HG03103 (cell line): ENCODE results near the gene ISLR2.
"Not testable (repeated sequence)": the region's sequence is repeated elsewhere in the genome, so short reads cannot be mapped to it uniquely, and the experiment has no call there.

Experiments
- ATAC-seq: cut with Tn5 transposase; IDR thresholded peaks from one replicate; pipeline ENCODE4 v1.9.1; 2021; ENCODE audit warnings: low read depth; ENCODE audit not compliant: unreplicated experiment

The ISLR2 gene

DNA sequence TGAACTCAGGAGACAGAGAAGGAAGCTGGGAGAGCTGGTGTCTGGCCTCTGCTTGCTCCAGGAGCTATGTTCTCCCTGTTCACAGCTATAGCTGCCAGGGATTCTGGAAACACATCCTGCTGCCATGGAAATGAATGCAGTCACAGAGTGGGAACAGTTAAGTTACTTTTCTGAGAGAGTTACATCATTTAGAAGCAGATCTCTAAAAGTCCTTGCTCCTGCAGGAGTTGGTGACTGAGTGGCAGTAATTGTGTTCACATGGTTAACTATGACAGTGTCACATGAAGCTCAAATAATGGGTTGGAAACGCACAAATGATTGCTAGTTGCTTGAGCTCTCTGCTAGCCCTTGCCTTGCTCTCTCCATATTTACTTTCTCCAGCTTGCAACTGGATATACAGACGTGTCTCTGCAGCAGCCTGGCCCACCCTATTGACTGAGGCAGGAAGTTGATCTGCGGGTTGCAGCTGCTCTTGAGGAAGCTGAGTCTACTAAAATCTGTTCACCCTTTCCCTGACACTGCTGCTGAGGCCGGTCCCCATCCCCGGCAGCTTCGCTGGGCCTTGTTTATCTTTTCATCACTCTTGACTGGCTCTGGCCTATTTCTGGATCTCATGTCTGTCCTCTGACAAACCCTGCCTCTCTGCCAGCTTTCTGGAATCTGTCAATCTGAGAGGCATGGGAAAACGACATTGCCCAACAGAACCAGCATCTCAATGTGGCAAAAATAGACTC is 26.5 kb downstream of the ISLR2 start:
- no peak for ATAC-seq

DNA sequence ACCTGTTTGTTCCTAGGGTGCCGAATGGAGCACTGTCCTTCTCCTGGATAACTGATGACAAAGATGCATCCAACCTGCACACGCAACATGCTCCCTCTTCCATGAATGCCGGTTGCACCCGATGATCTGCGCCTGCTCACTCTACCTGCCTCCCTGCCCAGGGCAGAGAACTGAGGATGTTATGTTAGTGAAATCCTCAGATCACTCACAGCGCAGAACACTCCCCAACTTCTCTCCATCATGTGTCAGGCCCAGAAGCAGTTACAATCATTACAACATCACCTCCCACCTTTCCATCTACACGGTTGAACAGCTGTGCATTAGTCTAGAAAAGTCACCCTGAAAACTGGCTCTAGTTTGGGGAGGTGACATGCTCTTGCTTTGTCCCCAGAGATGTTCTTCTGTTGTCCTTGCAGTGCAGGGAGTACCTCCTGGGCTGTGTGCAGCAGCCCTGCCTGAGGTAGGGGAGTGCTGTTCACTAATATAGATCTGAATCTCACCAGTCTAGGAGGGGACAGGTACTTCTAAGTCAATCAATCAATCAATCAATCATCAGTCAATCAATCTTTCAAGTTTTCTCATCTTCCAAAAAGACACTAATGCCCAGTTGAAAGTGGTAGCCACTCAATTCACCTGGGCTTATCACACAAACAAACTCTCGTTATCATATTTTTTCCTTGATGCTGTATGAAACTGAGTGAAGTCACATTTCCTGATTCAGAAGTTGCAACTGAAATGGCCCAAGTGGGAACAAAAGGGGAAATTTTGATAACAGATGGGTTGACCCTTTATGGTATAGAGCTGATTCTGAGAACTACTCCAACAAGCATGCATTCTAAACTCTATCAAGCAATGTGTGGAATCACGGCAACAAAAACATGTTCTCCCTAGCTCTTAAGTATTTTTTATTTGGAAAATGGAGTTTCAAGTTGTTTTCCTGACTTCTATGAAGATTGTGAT is 27.8 kb downstream of the ISLR2 start:
- no peak for ATAC-seq

DNA sequence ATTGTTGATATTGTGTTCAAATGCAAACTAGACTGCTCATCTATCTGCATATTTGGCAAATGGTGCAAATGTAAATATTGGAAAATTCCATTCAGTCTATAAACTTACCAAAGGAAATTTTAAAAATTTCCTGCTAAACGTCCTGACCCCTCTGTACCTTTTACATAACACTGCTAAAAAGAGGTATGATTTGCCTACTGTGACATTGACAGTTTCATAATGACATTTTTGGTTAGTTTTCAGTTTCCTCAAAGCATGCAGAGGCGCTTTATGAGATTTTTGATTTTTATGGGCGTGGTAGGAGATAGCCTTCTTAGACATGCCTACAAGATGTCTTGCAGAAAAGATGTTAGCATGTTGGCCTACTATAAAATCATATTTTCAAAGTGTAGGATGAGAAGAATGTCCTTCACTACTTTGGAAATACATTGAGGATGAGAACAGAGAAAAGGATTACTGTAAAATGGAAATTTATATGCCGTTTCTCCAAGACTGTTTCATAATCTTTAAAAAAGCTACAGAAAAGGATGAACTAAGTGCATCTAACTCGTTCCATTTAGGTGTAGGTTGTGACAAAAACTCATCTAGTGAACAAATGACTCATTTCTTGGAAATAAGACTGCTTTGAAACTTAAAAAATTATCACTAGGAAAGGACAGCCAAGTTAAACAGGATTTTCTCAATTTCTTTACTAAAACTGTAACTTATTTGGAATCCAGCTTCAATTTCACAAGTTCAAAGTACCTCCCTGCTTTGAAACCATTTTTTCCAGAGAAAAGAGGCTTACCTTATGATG is 28.7 kb downstream of the ISLR2 start:
- ATAC-seq = no peak

DNA sequence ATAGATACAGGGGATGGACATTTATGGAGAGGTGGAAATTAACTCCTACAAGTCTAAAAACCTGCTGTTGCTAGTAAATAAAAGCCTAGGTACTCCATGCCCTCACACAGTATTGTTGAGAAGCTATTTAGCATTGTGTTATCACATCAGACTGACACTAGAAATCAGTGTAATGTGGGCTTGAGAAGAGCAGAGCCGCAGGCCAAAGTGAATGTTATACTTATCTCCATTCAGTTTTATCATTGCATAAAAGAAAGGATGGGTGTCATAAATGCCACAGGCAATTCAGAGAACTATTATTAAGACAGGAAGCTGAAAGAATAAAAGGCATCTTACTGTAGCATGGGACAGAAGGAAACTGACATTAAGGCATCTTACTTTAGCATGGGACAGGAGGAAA is 29.4 kb downstream of the ISLR2 start:
- no peak for ATAC-seq

DNA sequence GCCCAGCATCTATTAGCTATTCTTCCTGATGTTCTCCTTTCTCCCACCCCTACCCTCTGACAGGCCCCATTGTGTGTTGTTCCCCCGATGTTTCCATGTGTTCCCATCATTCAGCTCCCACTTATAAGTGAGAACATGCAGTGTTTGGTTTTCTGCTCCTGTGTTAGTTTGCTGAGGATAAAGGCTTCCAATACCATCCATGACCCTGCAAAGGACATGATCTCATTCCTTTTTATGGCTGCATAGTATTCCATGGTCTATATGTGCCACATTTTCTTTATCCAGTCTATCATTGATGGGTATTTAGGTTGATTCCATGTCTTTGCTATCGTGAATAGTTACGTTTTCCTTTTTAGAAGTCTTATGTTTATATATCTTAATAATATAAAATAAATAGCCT is 30.0 kb downstream of the ISLR2 start:
- ATAC-seq = not testable (repeated sequence)

DNA sequence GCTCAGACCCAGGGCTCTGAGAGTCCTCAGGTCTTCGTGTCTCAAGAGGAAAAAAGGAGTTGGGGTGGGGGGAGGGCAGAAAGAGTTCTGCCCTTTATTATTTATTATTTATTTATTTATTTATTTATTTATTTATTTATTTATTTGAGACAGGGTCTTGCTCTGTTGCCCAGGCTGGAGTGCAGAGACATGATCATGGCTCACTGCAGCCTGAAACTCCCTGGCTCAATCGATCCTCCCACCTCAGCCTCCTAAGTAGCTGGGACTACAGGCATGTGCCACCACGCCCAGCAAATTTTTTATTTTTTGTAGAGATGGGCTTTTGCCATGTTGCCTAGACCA is 31.8 kb downstream of the ISLR2 start:
- not testable (repeated sequence) for ATAC-seq

DNA sequence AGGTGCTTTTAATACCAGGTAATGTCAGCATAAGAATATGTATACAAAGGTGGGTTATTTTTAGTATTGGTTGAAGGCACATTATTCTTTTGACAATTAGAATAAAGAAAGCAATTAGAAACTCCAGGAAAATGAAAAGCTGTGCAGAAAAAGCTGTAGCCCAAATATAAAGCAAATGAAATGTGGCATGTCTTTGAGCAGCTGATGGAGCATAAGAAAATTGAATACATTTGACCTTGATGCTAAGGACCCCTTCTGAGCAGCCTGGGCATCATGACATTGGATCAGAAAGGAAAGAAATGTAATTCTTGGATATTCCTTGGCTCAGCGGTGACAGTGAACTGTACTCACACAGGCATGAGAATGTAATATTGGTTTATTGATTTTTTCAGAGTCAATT is 35.1 kb downstream of the ISLR2 start:
- no peak for ATAC-seq

DNA sequence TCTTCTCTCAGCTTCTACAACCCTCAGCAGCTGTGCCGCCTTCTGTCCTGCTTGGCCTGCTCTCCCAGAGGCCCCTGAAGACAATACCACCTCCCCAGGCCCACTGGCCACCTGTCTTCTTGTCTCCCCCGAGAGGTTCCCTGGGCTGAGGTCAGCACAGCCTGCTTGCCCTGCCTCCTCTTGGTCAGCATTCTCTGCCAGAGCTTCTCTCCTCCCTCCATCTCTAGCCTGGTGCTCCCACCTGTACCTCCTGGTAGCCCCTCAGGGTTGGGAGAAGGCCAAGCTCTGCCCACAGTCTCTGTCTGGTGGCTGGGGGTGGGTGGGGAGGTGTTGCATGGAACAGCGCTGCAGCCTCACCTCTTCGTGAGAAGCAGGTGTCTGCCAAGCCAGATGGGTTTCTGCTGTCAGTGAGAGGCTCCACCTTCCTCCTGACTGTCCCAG is 37.5 kb downstream of the ISLR2 start:
- ATAC-seq = no peak

DNA sequence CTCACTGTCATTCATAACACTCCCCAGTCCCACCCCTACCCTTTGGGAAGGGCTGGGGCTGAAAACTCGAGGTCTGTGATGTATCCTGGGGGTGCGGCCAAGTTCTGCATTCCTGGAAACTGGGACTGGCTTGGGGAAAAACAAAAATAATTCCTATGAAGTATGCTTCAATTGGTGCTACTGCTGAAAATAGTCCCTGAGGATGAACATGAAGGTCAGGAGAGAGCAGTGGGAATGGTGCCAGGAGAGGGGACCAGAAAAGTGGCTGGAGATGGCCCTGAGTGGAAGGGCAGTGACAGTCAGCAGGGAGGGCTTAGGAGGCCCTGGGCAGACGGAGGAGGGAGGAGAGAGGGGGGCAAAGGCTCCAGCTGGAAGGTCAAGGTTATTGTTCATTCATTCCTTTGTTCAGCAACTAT is 38.3 kb downstream of the ISLR2 start:
- ATAC-seq = no peak

DNA sequence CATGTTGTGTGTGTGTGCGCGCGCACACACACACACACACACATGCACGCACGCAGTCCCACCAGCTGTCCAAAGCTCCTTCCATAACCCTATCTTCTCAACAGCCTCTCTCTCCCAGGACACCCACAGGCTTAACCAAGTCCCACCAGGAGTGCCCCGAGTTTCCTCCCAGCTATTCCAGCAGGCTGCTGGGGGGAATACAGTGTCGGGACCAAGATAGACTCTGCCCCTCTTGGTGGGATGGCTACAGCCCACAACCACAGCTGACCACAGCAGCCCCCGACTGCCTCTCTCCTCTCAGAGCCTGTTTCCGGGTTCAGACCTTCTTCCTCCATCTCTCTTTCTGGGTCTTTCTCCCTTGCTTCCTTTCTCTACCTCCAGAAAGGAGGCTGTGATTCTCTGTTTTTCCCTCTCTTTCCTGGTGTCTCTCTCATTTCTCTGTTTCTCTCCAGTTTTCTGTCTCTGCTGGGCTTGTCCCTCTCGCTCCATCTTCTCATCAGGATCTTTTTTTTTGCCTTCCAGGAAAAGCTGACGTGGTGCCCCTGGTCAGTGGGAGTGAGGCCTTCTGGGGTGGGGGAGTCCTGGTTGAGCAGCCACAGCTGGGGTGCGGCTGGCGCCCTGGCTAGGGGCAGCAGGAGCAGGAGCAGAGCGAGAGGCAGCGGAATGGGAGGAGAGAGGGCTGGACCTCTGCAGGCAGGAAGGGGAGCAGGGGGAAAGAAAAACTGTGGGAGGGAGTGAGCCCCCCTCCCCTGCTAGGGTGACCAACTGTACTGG is 39.9 kb downstream of the ISLR2 start:
- ATAC-seq = no peak

DNA sequence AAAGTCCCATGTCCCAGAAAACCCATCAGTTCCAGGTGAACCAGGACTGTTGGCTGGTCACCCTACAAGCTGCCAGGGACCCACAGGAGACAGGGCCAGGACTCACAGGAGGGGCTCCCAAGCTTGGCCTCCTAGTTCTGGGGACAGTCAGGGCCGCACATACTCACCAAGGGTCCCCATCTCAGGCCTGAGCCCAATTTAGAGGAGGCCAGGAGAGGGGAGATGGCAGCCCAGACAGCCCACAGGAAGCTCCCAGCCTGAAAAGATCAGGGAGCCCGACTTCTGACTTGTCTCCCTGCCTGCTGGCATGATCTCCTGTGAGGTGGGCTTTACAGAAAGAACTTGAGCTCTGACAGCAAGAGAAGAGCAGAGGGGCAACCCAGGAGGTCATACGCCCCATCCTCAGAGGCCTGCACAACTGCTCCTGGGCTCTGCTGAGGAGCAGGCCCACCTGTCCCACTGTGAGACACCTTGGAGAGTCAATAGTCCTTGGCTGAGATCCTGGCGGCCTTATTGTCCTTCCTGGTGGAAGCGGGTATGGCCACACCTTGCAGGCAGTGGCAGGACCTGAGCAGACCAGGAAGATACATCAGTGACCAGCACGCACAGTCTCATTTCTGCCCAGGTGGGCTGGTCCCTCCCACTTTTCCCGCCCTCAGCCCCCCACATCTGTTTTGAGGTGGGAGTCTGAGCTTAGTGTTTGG is 40.6 kb downstream of the ISLR2 start:
- ATAC-seq = no peak

DNA sequence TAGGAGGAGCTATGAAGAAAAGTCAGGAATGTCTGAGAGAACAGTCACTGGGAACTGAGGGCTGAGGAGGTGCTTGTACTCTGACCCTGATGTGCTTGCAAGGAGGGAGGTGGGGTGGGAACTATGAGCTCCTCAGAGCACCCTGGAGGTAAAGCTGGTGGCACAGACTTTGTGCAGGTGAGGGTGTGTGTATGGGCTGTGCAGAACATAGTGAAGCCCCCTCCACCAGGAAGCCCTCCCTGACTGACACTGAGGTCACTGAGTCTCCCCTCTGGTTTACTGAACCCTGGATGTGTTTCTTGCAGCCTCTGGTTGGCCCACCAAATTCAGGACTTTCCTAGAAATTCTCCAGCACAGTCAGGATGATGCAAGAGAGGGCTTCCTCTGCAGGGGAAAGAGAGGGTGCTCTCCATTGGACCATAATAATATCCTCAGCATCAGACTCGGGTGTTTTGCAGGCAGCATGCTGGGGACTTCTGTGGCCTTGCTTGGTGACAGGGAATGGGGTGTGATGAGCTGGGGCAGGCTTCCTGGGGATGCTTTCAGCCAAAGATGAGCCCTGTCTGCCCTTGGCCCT is 41.7 kb downstream of the ISLR2 start:
- no peak for ATAC-seq

DNA sequence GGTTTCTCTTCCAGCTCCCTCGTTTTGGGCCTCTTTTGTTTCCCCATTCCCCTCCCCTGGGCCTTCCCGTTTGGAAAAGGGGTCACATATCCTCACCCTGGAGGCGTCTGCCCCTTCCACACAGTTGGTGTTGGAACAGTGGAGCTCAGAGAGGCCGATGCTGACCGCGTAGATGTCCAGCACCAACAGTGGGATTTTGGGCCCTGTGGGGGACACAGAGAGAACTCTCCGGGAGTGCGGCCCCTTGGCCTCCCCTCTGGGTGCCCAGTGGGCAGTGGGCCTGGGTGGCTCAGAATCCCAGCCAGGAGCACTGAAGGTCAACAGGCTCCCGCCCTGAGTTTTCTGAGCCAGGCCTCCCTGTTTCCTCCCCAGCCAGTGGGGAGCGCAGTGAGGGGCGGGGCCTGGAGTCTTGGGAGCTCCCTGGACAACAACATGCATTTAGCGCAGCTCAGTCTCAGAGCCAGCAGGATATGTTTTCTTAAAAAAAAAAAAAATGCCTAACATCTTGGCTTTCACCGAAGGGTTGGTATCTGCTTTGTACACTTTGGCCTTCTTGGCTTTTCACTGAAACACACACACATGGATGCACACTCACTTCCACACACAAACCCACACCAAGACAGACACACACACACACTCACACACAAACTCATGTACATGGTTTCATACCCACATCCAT is 42.5 kb downstream of the ISLR2 start:
- ATAC-seq = no peak

DNA sequence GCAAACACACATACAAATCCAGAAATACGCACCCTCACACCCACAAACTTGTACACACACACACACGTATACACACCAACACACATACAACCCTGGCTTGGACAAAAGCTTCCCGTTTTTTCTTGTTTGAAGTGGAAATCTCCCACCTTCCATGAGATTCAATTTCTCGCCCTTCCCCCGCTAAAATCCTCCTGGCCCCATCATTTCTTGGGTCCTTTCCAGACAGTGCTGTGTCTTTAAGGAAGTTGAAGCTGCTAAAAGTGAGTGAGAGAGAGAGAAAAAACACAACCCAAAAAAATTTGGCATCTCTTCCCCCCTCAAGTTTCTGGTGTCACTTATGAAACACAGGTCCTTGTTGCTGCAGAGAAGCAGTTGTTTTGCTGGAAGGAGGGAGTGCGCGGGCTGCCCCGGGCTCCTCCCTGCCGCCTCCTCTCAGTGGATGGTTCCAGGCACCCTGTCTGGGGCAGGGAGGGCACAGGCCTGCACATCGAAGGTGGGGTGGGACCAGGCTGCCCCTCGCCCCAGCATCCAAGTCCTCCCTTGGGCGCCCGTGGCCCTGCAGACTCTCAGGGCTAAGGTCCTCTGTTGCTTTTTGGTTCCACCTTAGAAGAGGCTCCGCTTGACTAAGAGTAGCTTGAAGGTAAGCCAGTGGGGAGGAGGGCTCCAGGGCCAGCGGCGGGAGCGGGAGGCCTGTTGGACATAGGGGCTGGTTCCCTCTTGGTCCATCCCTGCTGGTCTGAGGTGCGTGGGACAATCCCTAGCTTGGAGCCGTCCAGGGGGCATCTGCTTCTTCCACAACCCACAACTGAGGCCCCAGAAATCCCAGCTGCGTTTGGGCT is 43.2 kb downstream of the ISLR2 start, which contains the start of gene ISLR:
ISLR (plus strand) TSS at position 331 of the 839 bp plus-strand sequence. CDS start 1,149 bp downstream, outside the sequence.
- no peak for ATAC-seq

DNA sequence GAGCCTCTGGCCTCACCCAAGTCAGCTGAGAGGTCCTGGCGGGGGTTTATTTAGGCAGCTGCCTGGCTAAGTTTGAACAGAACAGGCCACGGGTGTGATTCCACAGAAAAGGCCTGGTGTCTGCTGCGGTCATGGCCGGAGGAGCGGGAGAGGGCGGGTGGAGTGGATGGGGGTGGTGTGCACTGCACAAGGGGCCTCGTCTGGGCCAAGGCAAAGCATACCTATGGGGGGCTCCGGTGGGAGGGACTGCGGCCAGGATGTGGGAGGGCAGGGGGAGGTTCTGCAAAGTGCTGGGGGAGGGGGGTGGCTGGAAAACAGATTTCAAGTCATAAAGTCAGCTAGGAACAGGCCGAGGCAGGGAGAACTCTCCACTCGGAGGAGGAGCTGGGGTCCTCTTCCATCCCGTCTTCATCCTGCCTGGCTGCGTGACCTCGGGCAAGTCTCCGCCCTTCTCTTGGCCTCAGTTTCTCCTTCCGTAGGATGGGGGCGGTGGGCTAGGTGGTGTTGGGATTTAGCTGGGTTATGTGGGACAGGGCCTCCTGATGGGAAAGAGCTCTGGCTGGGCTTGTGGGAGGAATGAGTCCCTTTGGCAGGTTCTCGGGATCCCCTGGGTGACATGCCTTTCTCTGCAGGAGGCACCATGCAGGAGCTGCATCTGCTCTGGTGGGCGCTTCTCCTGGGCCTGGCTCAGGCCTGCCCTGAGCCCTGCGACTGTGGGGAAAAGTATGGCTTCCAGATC is 44.0 kb downstream of the ISLR2 start:
- ATAC-seq = no peak

DNA sequence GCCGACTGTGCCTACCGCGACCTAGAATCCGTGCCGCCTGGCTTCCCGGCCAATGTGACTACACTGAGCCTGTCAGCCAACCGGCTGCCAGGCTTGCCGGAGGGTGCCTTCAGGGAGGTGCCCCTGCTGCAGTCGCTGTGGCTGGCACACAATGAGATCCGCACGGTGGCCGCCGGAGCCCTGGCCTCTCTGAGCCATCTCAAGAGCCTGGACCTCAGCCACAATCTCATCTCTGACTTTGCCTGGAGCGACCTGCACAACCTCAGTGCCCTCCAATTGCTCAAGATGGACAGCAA is 44.5 kb downstream of the ISLR2 start:
- no peak for ATAC-seq
